Caco-2 (cell line): ENCODE data around the gene MDH1. TPM values are rescaled to one million over a fixed set of nuclear protein-coding genes. Genes with fewer than 3 reads are reported as not detected.

Experiments
- BruUV-seq: library from RNA; stranded (reverse); fragments of 400-500 nt; replicated peaks from 2 replicates; lab custom pipeline; 2021; lab: Mats Ljungman, UMichigan
- CTCF ChIA-PET: fragments of 300-600 bp; sonication (Branson Sonifier 250); formaldehyde crosslinking; loops from one replicate; lab custom pipeline; 2022; ENCODE audit warnings: antibody characterized with exemption; lab: Charles Lee
- POLR2A ChIA-PET: fragments of 300-600 bp; sonication (Branson Sonifier 250); formaldehyde crosslinking; loops from one replicate; lab custom pipeline; 2022; ENCODE audit warnings: antibody characterized with exemption; lab: Charles Lee
- DNase-seq, 2 experiments: peaks; one replicate each; pipeline versions ENCODE4 v3.0.0 to v3.0.0-alpha.2; 2020 to 2022
- H3K27me3 ChIP-seq: replicated peaks from 2 replicates; pipeline ENCODE4 v1.6.0; 2011; ENCODE audit warnings: low read length; ENCODE audit not compliant: control insufficient read depth, insufficient read depth
- H3K36me3 ChIP-seq: 2 replicates; pipeline ENCODE4 v1.5.1; 2011; ENCODE audit warnings: low read length; ENCODE audit not compliant: control insufficient read depth, insufficient read depth
- H3K4me1 ChIP-seq: fragments of 250-450 bp; sonication (Bioruptor Pico); 2 replicates; pipeline ENCODE4 v1.5.1; 2020; ENCODE audit warnings: mild to moderate bottlenecking
- H3K4me3 ChIP-seq: 2 replicates; pipeline ENCODE4 v1.5.1; 2011; ENCODE audit warnings: low read depth, mild to moderate bottlenecking, control low read depth, low read length
- H3K9me3 ChIP-seq: fragments of 250-450 bp; sonication (Bioruptor Pico); 2 replicates; pipeline ENCODE4 v1.5.1; 2020; ENCODE audit warnings: mild to moderate bottlenecking, moderate library complexity
- H3K27ac Mint-ChIP-seq: one replicate; pipeline ENCODE4 v1.8.0; 2022; ENCODE audit warnings: mixed read lengths; ENCODE audit not compliant: unreplicated experiment
- H3K27me3 Mint-ChIP-seq: one replicate; pipeline ENCODE4 v1.8.0; 2022; ENCODE audit warnings: mixed read lengths; ENCODE audit not compliant: insufficient read depth, unreplicated experiment
- H3K36me3 Mint-ChIP-seq: one replicate; pipeline ENCODE4 v1.8.0; 2022; ENCODE audit warnings: mild to moderate bottlenecking, mixed read lengths; ENCODE audit not compliant: insufficient read depth, unreplicated experiment
- H3K4me1 Mint-ChIP-seq: one replicate; pipeline ENCODE4 v1.8.0; 2022; ENCODE audit warnings: low read depth, mixed read lengths; ENCODE audit not compliant: unreplicated experiment
- H3K4me3 Mint-ChIP-seq: one replicate; pipeline ENCODE4 v1.8.0; 2022; ENCODE audit warnings: mild to moderate bottlenecking, moderate library complexity, mixed read lengths; ENCODE audit not compliant: unreplicated experiment
- H3K9me3 Mint-ChIP-seq: one replicate; pipeline ENCODE4 v1.8.0; 2022; ENCODE audit warnings: mixed read lengths; ENCODE audit not compliant: unreplicated experiment
- CTCF ChIP-seq, 2 experiments: fragments of 200-600 bp in 1 of 2; IDR thresholded peaks; 1 replicate in 1 of 2; 2 replicates in 1 of 2; pipeline versions ENCODE4 v1.5.1 to v1.8.0; 2011 to 2022; ENCODE audit warnings: antibody characterized with exemption in 1 of 2, control low read depth in 1 of 2, inconsistent platforms in 1 of 2, low read depth in 1 of 2, low read length in 1 of 2, mild to moderate bottlenecking in 1 of 2, moderate library complexity in 1 of 2; ENCODE audit not compliant: insufficient read depth in 1 of 2, severe bottlenecking in 1 of 2, unreplicated experiment in 1 of 2
- intact Hi-C: fragments of 100-400 bp; cut with micrococcal nuclease; formaldehyde crosslinking; loops from one replicate; pipeline ENCODE4 v1.10.0; 2022; ENCODE audit not compliant: unreplicated experiment
- total RNA-seq: library from RNA; stranded (reverse); gene quantifications from 2 replicates; pipeline ENCODE4 v1.2.3, GENCODE V29; 2022

MDH1 gene
- total RNA-seq, 1 experiment from 2014 or later, result 159 TPM

DNA sequence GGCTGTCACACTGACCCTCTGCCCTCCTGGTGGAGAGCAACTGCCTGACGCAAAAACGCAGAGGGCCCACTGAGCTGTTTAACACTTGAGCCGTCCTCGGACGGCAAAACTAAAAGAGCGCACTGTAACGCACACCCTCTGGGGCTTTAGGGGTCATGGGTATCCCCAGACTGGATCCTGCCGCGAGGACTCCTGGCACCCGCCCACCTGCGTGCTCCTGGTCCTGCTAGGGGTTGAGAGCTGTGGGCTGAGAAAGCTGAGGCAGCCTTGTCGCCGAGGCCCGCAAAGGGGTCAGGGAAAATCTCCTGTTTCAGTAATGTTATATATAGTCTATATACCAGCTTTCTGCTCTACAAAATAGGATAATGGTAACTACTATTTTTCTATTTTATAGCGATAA is 39.1 kb downstream of the MDH1 start:
- H3K36me3 Mint-ChIP-seq, result peaks cover 3% of the 10 kb centered on the region
- BruUV-seq, result no TSS peak
- no peak overlapping the region for H3K4me3 Mint-ChIP-seq

GRCh38 chr2:63628403-63628942 is 39.7 kb downstream of the MDH1 start:
- no peaks in the 10 kb centered on the region for H3K36me3 Mint-ChIP-seq

More for the DNA sequence above, 39.1 kb downstream of the MDH1 start:
- TF ChIP-seq CTCF (IDR thresholded peaks at IDR 0.05; ENCODE audit: insufficient read depth in 1 of 2, low read depth in 1 of 2, low read length in 1 of 2, severe bottlenecking in 1 of 2, unreplicated experiment in 1 of 2), result no peak
- Mint-ChIP-seq H3K27me3 (no peaks in the 10 kb centered on the region), H3K9me3 (peaks cover 50% of the 10 kb centered on the region), H3K4me1 (no peaks in the 10 kb centered on the region), H3K27ac (no peak overlapping the region)
- intact Hi-C loops, result no loop called here
- Histone ChIP-seq H3K4me3 (no peak overlapping the region), H3K9me3 (peaks cover 9% of the 10 kb centered on the region; the same call in 1 of the 2 replicates), H3K4me1 (no peaks in the 10 kb centered on the region), H3K36me3 (no peaks in the 10 kb centered on the region), H3K27me3 (no peaks in the 10 kb centered on the region)
- DNase-seq, result no peak
- POLR2A ChIA-PET, result interaction anchor here (0.5 kb wide), 1 partner anchor 50 kb away, joined by 3 read pairs; no protein-coding TSS in a partner anchor
- CTCF ChIA-PET, result no interaction called here

GRCh38 chr2:63631501-63631900 is 42.7 kb downstream of the MDH1 start:
- Histone ChIP-seq H3K9me3 (peaks cover 29% of the 10 kb centered on the region), H3K4me1 (no peaks in the 10 kb centered on the region), H3K36me3 (no peaks in the 10 kb centered on the region), H3K4me3 (no peak overlapping the region), H3K27me3 (no peaks in the 10 kb centered on the region)
- no peak for DNase-seq
- Mint-ChIP-seq H3K4me3 (no peak overlapping the region), H3K27me3 (no peaks in the 10 kb centered on the region), H3K4me1 (no peaks in the 10 kb centered on the region), H3K36me3 (no peaks in the 10 kb centered on the region), H3K9me3 (peaks cover 56% of the 10 kb centered on the region), H3K27ac (no peak overlapping the region)
- BruUV-seq, result no TSS peak
- ChIA-PET POLR2A (no interaction called here), CTCF (no interaction called here)
- intact Hi-C loops, result no loop called here
- no peak for TF ChIP-seq CTCF (IDR thresholded peaks at IDR 0.05; ENCODE audit: insufficient read depth in 1 of 2, low read depth in 1 of 2, low read length in 1 of 2, severe bottlenecking in 1 of 2, unreplicated experiment in 1 of 2)

More at GRCh38 chr2:63628403-63628942, 39.7 kb downstream of the MDH1 start:
- Mint-ChIP-seq H3K4me1 (no peaks in the 10 kb centered on the region), H3K27ac (no peak overlapping the region), H3K4me3 (no peak overlapping the region), H3K27me3 (no peaks in the 10 kb centered on the region), H3K9me3 (peaks cover 50% of the 10 kb centered on the region)
- ChIA-PET POLR2A (interaction anchor here (0.5 kb wide), 1 partner anchor 50 kb away, joined by 3 read pairs; no protein-coding TSS in a partner anchor), CTCF (no interaction called here)
- H3K4me3 ChIP-seq, result no peak overlapping the region
- DNase-seq, result no peak
- no peak for TF ChIP-seq CTCF (IDR thresholded peaks at IDR 0.05; ENCODE audit: insufficient read depth in 1 of 2, low read depth in 1 of 2, low read length in 1 of 2, severe bottlenecking in 1 of 2, unreplicated experiment in 1 of 2)
- no peaks in the 10 kb centered on the region for H3K27me3 ChIP-seq
- BruUV-seq, result no TSS peak
- no peaks in the 10 kb centered on the region for H3K4me1 ChIP-seq
- H3K9me3 ChIP-seq, result peaks cover 15% of the 10 kb centered on the region; the same call in 1 of the 2 replicates
- intact Hi-C loops, result no loop called here
- H3K36me3 ChIP-seq, result no peaks in the 10 kb centered on the region
